Measurements from ENCODE around the gene ZNF284.

DNA sequence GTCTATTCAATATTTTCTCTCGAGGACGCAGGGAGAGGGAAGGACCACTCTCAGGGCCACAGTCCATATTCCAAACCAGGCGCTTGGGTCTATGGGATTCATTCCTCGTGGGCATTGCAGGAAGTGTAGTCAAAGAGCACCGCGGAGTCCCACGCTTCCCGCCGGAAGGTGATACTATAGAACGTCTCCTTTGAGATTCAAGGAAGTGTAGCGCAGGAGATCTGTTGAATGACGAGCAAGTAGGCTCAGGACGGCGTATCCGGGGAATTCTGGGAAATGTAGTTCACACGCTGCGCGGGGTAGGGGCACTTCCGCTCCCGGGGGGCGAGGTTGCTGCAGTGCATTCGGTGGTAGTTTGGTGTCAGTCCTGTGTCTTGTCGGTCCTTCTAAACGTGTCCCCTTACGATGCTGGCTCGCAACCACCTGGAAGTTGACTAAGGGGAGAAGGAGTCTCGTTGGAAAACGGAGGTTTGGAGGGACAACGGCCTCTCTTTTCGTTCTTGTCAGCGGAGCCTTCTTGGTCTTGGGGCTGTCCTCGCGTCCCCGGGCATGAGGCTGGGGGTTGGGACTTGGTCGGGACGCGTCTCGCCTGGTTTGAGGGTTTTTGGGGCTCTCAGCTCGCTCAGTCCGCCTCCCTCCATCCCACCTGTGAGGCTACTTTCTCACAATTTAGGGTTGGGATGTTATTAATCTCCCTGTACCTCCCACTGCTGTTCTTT is at the start of gene ZNF284:
- no peak for TF ChIP-seq CTCF (conservative IDR thresholded peaks at IDR 0.05 in 1 of 2, IDR thresholded peaks at IDR 0.05 in 1 of 2; ENCODE audit: extremely low read depth in 1 of 2, insufficient read depth in 1 of 2, low read depth in 1 of 2, low read length in 2 of 2)
- TF ChIP-seq EZH2 (IDR thresholded peaks at IDR 0.05; ENCODE audit: borderline replicate concordance, low read length) = no peak
